Forelimb muscle (tissue), 1 donor: ENCODE results near the gene DNM3. TPM values are rescaled to one million over a fixed set of nuclear protein-coding genes. Genes with fewer than 3 reads are reported as not detected.
"Not testable (repeated sequence)": the region's sequence is repeated elsewhere in the genome, so short reads cannot be mapped to it uniquely, and the experiment has no call there.

Source experiments
- DNase-seq: peaks from one replicate; pipeline ENCODE4 v3.0.0-alpha.2; 2013; ENCODE audit warnings: low read depth
- polyA plus RNA-seq: library from polyadenylated mRNA; unstranded; fragments of 120-200 nt; gene quantifications from one replicate; pipeline ENCODE4 v1.2.1, GENCODE V29; 2013; ENCODE audit not compliant: insufficient read length

DNM3 gene
- polyA plus RNA-seq, 1 donor, result 3.0 TPM

DNA sequence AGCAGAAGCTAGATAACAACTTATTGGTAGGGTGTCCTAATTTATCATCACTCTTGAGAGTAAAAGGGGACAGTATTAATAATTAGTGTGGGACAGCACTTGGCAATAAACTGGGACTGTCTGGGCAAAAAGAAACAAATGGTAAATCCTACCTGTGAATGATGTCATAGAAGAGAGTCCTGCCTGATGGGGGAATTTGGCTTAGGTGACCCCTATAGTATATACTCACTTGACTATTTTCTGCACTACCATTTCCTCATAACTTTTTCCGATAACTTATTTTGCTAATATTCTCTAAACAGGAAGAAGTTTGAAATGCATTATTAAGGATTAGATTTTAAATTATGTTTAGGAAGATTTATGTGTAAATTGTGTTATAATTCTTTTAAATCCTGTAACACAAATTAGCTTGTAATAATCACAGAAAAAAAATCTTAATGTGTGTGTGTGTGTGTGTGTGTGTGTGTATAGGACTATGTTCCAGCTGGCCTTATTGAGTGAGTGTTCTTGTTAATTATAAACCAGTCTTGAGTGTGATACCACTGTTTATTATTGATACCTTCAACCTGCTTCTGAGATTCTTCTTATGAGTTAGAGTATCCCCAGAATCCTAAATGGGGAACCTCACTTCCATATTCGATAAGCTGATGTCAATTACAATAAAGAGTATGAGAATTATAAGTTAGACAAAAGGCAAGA lies 435.0 kb downstream of the DNM3 start:
- DNase-seq, result no peak

DNA sequence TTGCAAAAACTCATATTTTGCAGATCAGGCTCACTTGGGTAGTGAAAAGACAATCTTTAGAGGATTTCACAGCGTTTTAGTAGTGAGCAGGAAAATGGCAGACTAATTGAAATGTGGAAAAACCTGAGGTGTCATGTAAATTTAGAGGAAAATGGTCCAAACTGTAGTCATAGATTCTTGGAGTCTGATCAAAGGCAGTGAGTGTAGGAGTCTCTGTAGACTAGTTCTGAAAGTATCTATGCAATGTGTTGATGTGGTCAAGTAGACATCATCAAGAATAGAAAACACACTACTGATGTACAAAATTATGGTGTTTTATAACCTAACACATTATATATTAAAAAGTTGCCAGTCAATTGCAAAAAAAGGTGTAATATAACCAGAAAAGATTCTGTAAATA lies 436.0 kb downstream of the DNM3 start:
- no peak for DNase-seq

DNA sequence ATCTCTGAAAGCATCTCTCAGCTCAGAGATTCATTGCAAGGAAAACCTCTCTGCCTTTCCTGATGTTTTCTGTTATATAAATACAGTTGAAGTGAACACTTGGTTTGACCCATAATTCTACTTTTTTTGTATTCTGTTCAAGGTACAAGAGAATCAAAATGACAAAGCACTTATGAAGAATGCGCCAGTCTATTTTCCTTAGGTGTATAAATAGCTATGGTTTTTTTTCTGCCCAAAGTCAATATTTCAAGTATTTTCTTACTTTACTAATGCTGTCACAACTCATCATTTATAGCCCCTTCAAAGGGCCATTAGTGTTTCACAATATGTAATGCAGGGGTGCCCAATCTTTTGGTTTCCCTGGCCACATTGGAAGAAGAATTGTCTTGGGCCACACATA lies 436.7 kb downstream of the DNM3 start:
- DNase-seq, result no peak

DNA sequence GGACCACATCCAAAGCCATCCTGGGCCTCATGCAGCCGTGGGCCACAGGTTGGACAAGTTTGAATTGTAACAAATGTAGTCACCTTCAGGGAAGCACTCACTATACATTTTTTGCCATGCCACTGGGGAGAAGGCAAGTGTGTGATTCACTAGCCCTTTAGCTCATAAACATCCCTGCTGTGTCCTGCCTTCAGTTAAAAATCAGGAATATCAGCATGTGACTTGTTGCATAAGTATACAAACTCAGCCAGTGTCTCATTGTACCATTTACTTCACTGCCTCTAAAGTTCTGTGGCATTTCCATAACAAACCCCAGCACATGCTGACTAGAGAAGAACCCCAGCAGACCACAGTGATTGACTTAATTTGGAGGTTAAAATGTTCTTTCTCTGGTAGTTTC lies 437.2 kb downstream of the DNM3 start:
- no peak for DNase-seq

DNA sequence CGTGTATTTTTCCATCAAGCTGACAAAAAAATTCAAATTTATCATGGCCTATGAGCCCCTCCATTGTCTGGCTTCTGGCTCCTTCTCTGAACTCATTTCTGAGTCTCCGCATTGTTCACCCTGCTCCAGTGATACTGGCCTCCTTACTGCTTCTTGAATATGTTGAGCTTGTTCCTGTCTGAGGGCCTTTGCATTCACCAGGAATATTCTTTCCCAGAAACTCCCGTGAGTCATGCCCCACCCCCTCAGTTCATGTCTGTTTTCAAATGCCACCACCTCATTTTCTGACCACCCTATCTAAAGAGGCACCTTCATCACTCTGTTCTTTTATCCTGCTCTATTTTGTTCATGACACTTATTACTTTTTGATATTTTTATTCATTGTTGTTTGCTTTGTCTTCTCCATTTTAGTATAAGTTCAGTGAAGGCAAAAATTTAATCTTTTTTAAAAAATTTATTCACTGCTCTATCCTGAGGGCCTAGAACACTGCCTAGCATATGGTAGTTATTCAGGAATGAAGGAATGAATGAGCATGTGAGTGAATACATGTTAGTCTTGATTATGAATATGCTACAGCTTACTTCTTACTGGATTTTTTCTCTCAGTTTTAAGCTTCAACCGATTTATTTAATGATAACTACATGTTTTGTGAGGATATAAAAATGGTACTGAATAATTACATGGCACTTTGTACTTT lies 438.8 kb downstream of the DNM3 start:
- no peak for DNase-seq

DNA sequence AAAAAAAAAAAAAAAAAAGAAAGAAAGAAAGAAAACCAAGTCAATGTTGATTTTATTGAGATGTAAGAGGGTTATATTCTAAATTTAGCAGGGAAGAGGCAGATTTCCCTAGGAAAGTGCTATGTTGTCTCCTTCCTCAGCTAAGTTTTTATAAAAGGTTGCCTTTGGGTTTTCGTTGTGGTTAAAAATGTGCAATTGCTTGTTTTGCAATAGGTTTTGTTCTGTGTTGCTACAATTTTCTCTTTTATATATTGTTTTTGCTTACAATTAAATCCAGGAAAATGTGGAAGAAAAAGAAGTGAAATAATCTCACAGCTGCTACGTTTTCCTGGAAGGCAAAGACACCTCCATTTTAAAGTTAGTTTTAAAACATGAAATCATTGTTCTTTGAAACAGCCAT lies 442.5 kb downstream of the DNM3 start:
- DNase-seq, result no peak

DNA sequence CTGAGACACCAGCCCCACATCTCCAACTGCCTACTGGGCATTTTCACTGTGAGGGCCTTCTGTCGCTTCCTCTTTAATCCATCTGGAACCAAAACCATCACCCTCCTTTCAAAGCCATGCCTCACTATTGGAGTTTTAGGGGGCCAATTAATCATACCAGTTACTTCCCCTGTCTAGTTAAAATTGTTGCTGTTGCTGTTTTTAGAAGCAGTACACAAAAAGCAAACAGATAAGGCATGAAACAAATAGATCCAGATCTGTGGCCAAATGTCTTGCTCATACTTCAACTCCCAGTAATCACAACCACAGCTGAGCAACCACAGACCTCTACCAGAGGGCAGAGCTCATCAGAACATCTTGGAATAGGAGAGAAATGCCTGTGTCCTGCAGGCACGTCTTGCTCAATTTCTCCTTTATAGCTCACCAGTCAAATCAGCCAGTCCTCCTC lies 445.4 kb downstream of the DNM3 start:
- DNase-seq, result no peak

DNA sequence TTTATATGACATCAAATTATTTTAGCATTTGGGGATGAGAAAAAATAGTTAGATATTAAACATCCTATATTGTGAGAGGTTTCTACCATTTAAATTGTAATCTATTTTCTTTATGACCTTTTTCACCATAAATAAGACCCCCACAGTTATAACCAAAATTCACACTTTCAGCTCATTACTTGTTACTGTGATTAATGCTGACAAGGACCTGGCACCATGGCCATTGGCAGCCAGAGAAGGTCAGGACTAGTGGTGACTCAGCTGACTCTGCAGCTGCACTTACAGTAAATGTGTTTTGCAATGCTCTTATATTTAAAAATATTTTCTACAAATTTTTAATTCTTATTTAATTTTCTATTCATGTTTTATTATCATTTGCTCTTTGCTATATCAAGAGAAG lies 445.9 kb downstream of the DNM3 start:
- no peak for DNase-seq

DNA sequence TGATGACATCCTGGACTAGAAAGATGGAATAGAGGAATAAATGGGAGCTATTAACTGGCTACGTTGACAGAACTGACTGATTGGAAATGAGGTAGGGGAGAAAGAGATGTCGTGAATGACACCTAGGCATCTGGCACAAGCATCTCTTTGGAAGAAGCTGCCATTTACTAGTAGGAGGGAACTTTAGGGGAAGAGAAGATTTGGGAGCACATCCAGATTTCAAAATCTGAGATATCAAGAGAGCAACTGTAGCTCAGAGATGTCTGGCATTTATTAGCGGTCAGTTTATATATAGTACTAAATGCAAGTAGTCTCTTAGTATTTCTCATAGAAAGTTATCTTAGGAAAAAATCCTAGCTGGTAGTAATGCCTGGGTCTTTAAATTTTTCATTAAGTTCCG lies 447.3 kb downstream of the DNM3 start:
- no peak for DNase-seq

DNA sequence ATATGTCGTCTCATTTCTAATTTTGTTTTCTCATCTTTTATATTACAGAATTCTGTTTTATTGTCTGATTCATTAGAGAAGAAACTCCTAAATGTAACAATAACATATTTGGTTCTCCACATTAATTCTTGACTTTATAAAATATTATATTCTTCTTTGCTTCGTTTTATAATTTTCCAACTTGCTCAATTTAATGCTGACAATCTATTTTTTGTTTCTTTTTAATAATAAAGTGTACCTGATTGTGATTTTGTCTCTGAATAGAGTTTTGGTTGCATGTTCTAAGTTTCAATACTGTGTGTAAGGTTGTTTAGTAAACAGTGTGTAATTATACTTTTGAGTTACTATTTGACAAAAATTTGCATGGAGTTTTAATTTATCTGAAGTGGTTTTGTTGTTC lies 448.1 kb downstream of the DNM3 start:
- DNase-seq, result no peak

DNA sequence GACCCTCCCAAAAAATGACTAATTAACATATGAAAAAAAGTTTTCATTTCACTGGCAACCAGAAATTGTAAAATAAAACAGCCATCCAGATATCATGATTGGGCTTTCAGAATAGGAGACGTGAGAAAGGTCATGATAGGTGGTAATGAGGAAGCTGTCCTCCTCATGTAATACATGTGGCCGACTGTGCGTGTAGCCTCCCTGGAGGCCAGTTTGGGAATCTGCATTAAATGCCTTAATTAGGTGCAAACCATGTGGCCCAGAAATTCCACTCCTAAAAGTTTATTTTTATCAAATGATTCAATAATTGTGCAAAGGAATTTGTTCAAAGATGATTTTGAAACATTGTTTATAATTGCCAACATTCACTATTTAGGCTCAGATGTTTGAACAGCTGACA lies 451.5 kb downstream of the DNM3 start:
- no peak for DNase-seq

DNA sequence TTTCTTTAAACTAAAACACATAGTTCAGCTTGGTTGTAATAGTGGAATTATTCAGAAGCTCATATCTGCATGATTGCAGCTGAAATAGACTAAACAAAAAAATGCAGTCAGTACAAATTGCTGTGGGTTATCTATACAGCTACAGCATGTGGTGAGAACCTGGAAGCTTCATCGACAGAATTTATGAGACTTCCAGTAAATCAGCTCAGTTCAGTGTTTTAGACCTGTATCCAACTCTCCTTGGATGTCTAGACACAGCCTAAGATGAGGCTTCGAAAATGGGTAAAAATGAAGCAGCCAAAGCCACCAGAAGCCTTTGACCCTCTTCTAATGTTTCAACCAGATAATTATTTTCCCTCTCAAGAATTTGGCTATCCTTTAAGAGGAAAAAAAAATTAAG lies 452.1 kb downstream of the DNM3 start:
- no peak for DNase-seq

DNA sequence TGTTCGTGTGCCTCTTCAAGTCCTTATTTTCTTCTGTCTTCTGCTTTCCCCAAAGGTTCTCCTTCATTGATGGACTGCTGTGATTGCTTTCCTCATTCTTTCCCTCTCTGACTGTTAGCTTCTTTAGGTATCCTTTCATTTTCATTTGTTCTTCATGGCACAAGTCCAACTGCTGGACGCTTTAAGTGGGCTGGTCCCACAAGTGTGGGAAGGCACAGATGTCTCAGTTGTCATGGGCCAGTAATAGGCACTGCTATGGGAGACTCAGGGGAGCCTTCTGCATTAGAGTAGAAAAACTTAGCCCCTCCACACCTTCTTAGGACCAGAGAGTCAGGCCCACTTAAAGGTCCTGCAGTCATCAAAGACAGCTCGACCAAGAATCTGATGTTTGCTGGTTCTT lies 456.8 kb downstream of the DNM3 start:
- no peak for DNase-seq

DNA sequence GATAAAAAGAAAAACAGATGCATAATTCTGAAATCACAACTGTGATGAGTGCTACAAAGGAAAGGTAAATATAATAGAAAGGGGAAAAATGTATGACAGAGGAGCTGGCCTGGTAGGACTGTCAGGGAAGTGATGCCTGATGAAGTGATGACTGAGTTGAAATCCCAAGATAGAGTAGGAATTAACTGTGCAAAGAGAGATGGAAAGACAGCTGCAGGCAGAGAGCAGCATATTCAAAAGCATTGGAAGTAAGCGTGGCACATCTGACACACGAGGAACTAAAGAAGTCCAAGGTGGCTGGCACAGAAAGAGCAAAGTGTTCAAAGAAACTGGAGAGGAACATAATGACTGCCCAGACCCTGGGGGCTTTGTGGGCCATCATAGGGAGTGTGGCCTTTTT lies 457.6 kb downstream of the DNM3 start:
- no peak for DNase-seq

DNA sequence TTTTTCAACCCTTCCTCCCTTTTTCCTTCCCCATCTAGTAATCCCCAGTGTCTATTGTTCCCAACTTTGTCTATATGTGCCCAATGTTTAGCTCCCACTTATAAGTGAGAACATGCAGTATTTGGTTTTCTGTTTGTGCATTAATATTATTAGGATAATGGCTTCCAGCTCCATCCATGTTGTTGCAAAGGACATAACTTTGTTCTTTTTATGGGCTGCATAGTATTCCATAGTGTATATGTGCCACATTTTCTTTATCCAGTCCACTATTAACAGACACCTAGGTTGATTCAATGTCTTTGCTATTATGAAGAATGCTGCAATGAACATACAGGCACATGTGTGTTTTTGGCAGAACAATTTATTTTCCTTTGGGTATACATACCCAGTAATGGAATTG lies 458.2 kb downstream of the DNM3 start:
- no peak for DNase-seq

DNA sequence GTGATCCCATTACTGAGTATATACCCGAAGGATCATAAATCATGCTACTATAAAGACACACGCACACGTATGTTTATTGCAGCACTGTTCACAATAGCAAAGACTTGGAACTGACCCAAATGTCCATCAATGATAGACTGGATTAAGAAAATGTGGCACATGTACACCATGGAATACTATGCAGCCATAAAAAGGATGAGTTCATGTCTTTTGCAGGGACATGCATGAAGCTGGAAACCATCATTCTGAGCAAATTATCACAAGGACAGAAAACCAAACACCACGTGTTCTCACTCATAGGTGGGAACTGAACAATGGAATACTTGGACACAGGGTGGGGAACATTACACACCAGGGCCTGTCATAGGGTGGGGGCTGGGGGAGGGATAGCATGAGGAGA lies 466.2 kb downstream of the DNM3 start:
- DNase-seq, result not testable (repeated sequence)

DNA sequence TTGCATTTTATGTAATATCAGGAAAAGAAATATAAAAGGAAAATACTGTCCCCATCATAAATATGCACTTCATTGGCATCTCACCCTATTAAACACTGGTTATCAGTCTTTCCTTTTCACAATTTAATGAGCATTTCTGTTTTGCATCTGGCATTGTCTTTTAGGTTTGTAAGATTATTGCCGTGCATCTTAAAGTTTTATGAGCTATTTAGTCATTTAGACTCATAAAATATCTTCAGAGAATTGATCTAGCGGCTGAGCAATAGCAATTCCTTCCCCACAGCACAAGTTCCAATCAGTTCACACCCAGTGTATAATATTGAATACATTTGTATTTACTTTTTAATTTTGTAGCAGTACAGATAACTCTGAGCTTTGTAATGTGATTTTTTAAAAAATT lies 466.8 kb downstream of the DNM3 start:
- no peak for DNase-seq

DNA sequence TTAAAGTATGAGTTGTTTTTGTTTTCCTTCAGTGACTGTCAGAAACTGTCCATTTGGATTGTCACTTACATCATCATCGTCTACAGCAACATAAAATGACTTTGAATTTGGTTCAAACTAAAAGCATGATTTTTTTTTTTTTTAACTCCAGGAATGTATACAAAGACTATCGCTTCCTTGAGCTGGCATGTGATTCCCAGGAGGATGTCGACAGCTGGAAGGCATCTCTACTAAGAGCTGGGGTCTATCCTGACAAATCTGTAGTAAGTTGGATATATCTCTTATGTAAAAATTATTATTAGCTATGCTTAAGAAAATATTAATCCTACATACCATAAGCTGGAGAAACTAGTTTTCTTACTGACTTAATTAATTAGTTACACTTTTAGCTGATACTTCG lies 467.3 kb downstream of the DNM3 start:
- DNase-seq, result no peak

DNA sequence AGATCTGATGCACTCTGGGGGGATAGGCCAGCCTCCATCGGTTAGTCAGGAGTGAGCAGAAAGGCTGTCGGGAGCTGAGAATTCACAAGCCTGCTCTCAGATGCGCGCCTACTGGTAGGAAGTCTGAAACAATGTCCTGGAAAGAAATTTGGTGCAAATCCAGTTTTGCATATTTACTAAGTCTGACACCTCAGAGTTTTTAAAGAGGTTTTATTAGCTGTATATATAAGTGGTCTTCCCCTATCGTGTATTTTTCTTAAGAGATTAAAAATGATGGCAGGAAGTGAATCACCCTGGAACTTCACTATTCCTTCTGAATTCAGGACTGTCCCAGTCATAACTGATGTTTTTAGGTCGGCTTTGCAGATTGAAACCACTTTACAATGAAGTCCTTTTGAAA lies 479.4 kb downstream of the DNM3 start:
- no peak for DNase-seq

DNA sequence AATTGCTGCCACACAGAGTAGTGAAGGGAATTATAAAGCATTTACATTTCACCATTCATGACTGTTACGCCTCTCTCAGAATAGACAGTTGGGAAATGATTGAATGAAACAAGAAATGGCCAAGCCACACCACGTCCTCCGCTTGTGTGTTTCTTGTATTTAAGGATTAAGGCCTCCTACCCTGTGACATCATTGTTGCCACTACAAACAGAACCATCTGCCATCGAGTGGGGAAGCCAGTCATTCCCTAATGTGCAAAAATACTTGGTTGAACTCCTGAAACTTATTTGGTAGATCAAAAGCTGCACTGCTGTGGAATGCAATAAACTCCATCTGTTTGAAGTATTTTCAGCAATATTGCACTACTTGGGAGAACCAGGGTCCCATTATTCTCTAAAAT lies 480.2 kb downstream of the DNM3 start:
- no peak for DNase-seq

DNA sequence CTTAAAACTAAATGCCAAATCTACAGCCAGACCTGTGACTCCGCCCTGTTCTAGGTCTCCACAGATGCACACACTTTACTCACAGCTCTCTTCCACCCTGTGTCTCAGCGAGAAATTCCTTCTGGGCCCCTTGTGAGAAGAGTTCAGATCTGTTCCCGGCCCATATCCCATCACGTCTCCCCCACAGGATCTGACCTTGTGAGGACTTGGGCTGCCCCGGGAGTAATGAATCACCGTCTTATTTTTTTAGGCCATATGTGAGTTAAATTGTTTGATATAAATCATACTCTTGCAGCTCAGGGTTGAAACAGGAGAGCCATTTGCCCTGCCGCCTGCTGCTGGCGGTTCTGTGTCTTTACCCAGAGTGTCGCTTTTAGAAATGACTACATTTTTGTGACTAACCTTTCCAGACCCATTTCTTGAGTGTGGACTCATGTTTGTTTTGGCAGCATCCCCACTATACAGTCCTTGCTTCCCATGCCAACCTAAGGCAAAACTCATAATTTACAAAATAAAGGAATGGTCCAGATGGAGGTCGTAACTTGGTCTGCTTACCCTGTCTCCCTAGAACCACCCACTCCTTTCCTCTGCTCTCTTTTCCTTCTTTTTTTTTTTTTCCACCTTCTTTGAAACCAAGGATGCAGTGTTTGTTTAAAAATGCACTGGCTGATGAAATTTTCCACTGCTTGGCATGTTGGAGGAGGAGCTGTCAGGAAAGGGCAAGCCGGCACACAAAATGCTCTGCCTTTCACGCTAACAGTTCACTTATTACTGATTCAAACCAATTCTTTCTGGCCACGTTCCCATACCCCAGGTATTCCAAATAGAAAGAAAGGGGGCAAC lies 481.1 kb downstream of the DNM3 start:
- DNase-seq, result peak; percentile 65

DNA sequence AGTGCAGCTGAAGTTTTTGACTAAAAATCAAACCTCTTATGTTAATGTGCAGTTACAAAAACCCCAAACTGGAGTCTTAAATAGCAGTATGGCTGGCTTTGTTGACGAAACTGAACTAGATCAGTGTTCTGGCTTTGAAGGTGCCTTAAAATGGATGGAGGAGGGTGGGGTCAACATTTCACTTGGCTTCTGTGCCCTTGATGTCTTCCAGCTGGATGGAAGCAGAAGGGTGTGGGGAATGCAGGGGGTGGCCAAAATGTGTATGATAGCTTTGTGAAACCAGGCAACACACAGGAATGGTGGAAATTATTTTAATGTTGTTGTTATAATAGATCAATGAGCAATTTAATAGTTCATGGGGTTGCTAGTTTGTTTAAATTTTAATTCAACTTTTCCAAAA lies 482.4 kb downstream of the DNM3 start:
- no peak for DNase-seq

DNA sequence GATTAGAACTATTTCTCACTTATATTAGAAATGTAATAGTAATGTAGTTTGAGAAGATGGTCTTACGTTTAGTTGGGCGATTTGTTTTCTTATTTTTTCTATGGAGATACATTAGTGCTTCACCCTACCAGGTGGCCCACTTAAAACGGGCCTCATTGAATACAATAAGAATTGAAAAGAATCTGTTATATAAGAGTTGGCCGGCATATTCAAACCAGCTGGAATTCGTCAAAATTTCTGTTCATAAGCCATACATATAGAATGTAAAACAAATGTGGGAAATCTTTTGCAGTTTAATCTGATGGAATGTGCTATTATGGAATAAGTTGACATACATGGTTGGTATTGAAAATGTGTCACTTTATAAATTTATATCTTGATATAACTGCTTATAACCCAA lies 482.8 kb downstream of the DNM3 start:
- no peak for DNase-seq
